GM12872 (cell line): ENCODE measurements around the gene C5orf47.

ENCODE experiments used
- TF ChIP-seq, protein P1 (sequence below): IDR thresholded peaks from 3 replicates; pipeline ENCODE4 v1.5.1; 2011; ENCODE audit warnings: low read depth, mild to moderate bottlenecking, low read length, moderate library complexity; ENCODE audit not compliant: insufficient read depth

C5orf47 gene

DNA sequence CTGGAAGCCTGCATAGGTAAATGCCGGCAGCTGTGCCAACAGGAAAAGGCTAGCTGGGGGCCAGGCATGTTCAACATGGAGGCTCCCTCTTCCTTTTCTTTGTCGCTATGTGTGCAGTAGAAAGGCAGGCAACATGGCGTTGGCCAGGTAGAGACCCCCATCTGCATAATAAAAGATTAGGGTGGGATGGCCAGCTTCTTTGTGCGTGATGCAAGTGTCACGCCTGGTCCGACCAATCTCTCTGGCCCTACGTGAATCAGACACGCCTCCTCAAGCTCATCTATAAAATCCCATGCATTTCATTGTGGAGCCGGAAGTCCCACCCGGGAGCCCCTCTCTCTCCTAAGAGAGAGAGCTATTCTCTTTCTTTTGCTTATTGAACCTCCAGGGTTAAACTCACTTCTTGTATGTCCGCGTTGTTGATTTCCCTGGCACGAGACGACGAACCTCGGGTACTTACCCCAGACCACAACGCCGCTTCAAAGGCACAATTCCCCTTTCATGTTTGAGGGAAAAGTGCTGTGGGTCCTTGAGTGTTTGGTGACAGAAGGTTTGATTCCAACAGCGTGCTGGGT, 25.0 kb upstream of the C5orf47 start:
- TF ChIP-seq, protein P1, sequence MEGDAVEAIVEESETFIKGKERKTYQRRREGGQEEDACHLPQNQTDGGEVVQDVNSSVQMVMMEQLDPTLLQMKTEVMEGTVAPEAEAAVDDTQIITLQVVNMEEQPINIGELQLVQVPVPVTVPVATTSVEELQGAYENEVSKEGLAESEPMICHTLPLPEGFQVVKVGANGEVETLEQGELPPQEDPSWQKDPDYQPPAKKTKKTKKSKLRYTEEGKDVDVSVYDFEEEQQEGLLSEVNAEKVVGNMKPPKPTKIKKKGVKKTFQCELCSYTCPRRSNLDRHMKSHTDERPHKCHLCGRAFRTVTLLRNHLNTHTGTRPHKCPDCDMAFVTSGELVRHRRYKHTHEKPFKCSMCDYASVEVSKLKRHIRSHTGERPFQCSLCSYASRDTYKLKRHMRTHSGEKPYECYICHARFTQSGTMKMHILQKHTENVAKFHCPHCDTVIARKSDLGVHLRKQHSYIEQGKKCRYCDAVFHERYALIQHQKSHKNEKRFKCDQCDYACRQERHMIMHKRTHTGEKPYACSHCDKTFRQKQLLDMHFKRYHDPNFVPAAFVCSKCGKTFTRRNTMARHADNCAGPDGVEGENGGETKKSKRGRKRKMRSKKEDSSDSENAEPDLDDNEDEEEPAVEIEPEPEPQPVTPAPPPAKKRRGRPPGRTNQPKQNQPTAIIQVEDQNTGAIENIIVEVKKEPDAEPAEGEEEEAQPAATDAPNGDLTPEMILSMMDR = no peak

DNA sequence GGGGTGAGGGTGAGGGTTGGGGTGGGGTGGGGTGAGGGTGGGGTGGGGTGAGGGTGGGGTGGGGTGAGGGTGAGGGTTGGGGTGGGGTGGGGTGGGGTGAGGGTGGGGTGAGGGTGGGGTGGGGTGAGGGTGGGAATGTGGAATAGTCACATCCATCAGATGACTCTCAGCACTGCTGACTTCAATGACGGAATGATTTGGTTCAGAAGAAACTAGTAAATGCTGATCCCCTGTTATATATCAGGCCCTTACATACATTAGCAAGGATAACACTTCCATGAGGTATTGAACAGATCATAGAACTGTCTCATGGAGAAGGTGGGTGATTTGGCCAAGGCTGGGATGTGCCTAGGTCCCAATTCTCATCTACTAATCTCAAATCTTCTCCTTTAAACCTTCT, 24.5 kb upstream of the C5orf47 start:
- TF ChIP-seq, protein P1 = no peak

DNA sequence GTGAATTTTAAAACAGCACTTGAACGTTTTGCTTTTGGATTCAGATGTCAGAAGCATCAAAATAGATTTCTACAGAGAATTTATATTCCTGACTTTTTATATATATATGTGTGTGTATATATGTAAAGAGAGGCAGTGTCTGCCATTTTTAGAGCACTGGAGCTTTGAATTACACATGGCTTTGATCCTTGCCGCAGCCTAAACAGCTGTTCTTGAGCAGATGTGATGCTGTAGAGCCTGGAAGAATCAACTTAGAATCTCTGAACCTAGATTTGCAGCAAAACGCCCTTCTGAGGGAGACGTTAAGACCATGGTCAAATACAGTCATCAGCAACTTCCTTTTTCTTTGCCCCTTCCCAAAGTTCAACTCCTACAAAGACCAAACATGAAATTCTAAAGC, 21.7 kb upstream of the C5orf47 start:
- TF ChIP-seq, protein P1 = no peak

DNA sequence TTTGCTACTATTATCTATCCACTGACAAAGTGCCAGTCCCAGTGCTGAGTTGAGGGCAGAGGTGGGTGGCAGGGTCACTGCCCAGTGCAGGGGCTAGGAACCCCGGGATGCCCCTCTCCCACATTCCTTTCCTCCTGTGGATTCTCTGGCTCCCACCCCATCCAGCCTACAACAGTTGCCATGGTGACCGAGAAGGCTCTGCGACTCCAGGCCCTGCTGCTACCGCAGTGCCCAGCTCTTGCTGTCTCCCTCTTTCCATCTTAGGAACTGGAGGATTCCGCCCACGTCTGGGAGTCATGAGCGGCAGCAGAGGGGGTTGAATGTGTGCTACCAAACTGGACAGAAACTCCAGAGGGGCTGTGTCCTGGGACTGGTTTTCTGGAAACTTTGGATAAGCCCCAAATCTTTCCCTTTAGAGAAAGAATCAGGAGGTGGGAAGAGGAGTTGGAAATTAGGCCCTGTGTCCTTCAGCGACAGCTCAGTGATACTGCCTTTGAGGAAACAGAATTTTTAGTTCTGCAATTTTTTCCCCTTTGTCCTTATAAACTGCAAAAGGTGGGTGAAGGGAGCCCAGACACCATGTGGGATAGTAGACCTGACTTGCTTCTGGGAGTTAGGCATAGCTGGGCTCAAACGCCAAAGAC, 20.7 kb upstream of the C5orf47 start:
- TF ChIP-seq, protein P1 = no peak

DNA sequence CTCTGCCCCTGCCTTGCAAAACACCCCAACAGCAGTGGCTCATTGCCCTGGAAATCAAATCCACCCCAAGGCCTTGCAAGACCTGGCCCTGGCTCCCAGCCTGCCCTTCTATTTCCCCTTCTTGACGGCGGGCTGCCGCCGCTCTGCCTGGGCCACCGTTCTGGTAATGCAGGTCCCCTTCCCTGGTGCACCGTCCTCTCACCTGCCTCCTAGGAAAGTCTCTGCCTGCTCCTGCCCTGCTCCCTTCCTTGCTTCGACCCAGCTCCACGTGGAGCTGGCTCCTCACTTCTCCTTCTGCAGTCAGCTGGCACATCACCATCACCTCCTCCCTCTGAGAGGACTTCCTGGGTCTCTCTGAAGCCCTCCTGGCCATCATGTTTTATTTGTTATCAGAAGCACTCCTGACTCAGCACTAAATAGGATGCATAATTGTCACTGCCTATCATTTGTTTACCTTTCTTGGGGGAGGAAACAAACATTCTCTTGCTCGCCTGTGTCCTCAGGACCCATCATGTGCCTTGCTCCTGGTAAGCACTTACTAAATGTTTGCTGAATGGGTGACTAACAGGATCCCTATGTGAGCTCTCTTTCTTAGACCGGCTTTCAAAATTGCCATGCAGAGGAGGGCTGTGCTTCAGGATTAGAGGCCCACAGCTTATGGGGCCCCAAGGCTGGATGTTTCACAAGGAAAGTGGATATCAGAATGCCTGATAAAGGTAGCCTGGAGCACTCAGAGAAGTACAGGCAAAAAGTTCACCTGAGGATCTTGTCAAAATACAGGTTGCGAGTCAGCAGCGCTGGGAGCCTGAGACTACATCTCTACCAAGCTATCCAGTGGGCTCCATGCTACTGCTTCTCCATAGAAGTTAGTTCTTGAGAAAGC, 19.6 kb upstream of the C5orf47 start:
- TF ChIP-seq, protein P1 = no peak

DNA sequence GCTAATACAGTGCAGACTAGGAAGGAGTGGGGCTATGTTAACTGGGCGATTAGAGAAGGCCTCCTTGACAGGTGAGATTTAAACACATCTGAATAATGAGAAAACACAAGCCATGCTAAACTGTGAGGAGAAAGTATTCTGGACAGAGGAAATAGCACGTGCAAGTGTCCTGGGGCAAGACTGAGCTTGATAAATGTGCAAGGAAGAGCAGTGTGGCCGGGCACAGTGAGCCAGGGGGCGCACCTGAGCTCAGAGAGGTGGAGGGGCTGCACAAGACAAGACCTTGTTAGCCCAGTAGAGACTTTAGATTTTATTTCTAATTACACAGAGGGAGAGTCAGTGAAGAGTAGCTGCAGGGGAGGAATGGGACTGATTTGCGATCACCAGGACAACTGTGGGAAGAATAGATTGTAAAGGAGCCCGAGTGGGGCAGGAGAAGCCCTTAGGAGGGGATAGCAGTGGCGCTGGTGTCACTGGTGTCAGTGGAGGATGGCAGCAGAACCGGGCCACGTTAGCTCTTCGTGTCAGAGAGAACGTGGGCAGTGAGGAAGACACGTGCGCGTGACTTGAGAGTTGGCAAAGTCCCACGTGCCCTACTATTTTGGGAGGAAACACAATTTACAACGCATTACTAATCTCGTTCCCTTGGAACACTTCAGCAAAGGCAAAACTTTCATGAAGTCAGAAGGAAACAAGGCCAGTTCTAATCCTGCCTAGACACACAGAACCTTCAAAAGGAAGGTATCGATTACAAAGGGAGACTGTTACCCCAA, 17.9 kb upstream of the C5orf47 start:
- TF ChIP-seq, protein P1 = peak; percentile 37; the same call in 2 of the 3 replicates
